OCI-LY1 (cell line): Measurements from ENCODE around the gene NFKBIL1.
A peak's percentile ranks its signal among the peaks of the same experiment; 100 is the strongest.

Experiments
- H2AFZ ChIP-seq: fragments of 200-600 bp; sonication (generic), shearing (Covaris generic); 2 replicates; pipeline ENCODE4 v1.6.0; 2014; ENCODE audit warnings: antibody characterized with exemption, mild to moderate bottlenecking, low read length
- H3F3A ChIP-seq: fragments of 200-600 bp; sonication (generic), shearing (Covaris generic); 2 replicates; pipeline ENCODE4 v1.6.0; 2014; ENCODE audit warnings: mild to moderate bottlenecking, antibody characterized with exemption, low read length, moderate library complexity; ENCODE audit not compliant: insufficient read depth
- H3K27ac ChIP-seq: fragments of 200-600 bp; sonication (generic); 2 replicates; pipeline ENCODE4 v1.5.1; 2014; ENCODE audit warnings: low read length, mixed run types, mild to moderate bottlenecking, low read depth; ENCODE audit not compliant: poor library complexity, severe bottlenecking
- H3K27me3 ChIP-seq: fragments of 200-600 bp; sonication (generic); 2 replicates; pipeline ENCODE4 v1.6.0; 2014; ENCODE audit warnings: antibody characterized with exemption, mild to moderate bottlenecking, low read length, moderate library complexity; ENCODE audit not compliant: insufficient read depth
- H3K36me3 ChIP-seq: fragments of 200-600 bp; sonication (generic); 2 replicates; pipeline ENCODE4 v1.6.1; 2014; ENCODE audit warnings: mild to moderate bottlenecking, antibody characterized with exemption, low read length, moderate library complexity, mixed read lengths; ENCODE audit not compliant: insufficient read depth
- H3K4me1 ChIP-seq: fragments of 200-600 bp; sonication (generic); 2 replicates; pipeline ENCODE4 v1.5.1; 2014; ENCODE audit warnings: mild to moderate bottlenecking, low read length, moderate library complexity; ENCODE audit not compliant: insufficient read depth, severe bottlenecking
- H3K4me2 ChIP-seq: fragments of 200-600 bp; sonication (generic), shearing (Covaris generic); 2 replicates; pipeline ENCODE4 v1.6.1; 2014; ENCODE audit warnings: low read length
- H3K4me3 ChIP-seq: fragments of 200-600 bp; sonication (generic); 2 replicates; pipeline ENCODE4 v1.5.1; 2014; ENCODE audit warnings: low read length, low read depth, mild to moderate bottlenecking, mixed read lengths; ENCODE audit not compliant: poor library complexity, severe bottlenecking
- H3K79me2 ChIP-seq: fragments of 200-600 bp; shearing (Covaris generic); 2 replicates; pipeline ENCODE4 v1.6.1; 2016; ENCODE audit warnings: mixed run types, low read length, mixed read lengths; ENCODE audit not compliant: insufficient read depth
- H3K9ac ChIP-seq: fragments of 200-600 bp; sonication (generic), shearing (Covaris generic); 2 replicates; pipeline ENCODE4 v1.6.1; 2014; ENCODE audit warnings: mild to moderate bottlenecking, low read length, mixed read lengths
- H3K9me2 ChIP-seq: fragments of 200-600 bp; sonication (generic), shearing (Covaris generic); 2 replicates; pipeline ENCODE4 v1.6.1; 2014; ENCODE audit warnings: low read depth, mild to moderate bottlenecking, low read length, mixed read lengths
- H3K9me3 ChIP-seq: fragments of 200-600 bp; shearing (Covaris generic); 2 replicates; pipeline ENCODE4 v1.6.1; 2014; ENCODE audit warnings: low read length, mixed read lengths
- H4K20me1 ChIP-seq: fragments of 200-600 bp; sonication (generic), shearing (Covaris generic); 2 replicates; pipeline ENCODE4 v1.6.0; 2016; ENCODE audit warnings: mild to moderate bottlenecking, low read length; ENCODE audit not compliant: insufficient read depth
- CTCF ChIP-seq: fragments of 200-600 bp; sonication (generic), shearing (Covaris generic); IDR thresholded peaks from 2 replicates; pipeline ENCODE4 v1.5.1; 2017; ENCODE audit warnings: mild to moderate bottlenecking, antibody characterized with exemption, low read length, moderate library complexity, mixed read lengths
- EZH2 ChIP-seq: fragments of 200-600 bp; sonication (generic), shearing (Covaris generic); IDR thresholded peaks from 2 replicates; pipeline ENCODE4 v1.8.0; 2017; ENCODE audit warnings: borderline replicate concordance, mixed run types, mild to moderate bottlenecking, antibody characterized with exemption, low read length, moderate library complexity, mixed read lengths

Gene NFKBIL1

GRCh38 chr6:31530659-31531058, 16.7 kb upstream of the NFKBIL1 start:
- Histone ChIP-seq H3K4me2 (no peak overlapping the region), H3K9me3 (no peaks in the 10 kb centered on the region), H4K20me1 (no peaks in the 10 kb centered on the region), H3F3A (peaks cover 14% of the 10 kb centered on the region; the same call in 1 of the 2 replicates), H3K4me3 (no peak overlapping the region), H3K79me2 (no peaks in the 10 kb centered on the region), H3K36me3 (peaks cover 64% of the 10 kb centered on the region), H3K9ac (no peak overlapping the region), H3K4me1 (peaks cover 4% of the 10 kb centered on the region), H3K9me2 (no peaks in the 10 kb centered on the region), H2AFZ (no peak overlapping the region), H3K27me3 (no peaks in the 10 kb centered on the region), H3K27ac (no peak overlapping the region)
- TF ChIP-seq EZH2 (no peak), CTCF (no peak)

DNA sequence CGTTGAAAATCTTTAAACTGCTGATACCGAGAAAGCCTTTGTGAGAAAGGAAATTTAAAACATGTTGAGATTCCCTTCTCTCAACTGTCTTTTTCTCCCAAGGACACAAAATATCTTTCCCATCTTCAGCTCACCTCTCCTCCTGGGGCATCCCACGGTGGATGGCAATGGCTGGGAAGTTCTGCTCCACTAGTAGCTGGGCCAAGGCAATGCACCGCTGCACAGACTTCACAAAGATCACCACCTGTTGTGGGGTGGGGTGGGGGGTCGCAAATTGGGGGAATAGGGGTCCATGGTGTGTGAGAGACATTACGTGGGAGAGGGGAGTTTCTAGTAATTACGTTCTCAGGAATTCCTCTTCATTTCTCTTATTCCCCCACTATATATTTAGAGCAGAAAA, 16.2 kb upstream of the NFKBIL1 start:
- peaks cover 69% of the 10 kb centered on the region for H3K36me3 ChIP-seq
- no peak overlapping the region for H3K4me3 ChIP-seq
- H3K79me2 ChIP-seq: no peaks in the 10 kb centered on the region
- no peak overlapping the region for H3K9ac ChIP-seq
- no peak overlapping the region for H3K4me2 ChIP-seq
- TF ChIP-seq EZH2: no peak
- no peak for TF ChIP-seq CTCF
- peaks cover 14% of the 10 kb centered on the region; the same call in 1 of the 2 replicates for H3F3A ChIP-seq
- no peaks in the 10 kb centered on the region for H4K20me1 ChIP-seq
- no peaks in the 10 kb centered on the region for H3K27me3 ChIP-seq
- H3K4me1 ChIP-seq: peaks cover 4% of the 10 kb centered on the region
- no peaks in the 10 kb centered on the region for H3K9me3 ChIP-seq
- no peak overlapping the region for H2AFZ ChIP-seq
- no peaks in the 10 kb centered on the region for H3K9me2 ChIP-seq
- no peak overlapping the region for H3K27ac ChIP-seq

GRCh38 chr6:31531771-31532643, 15.4 kb upstream of the NFKBIL1 start:
- peaks cover 14% of the 10 kb centered on the region; the same call in 1 of the 2 replicates for H3F3A ChIP-seq
- no peaks in the 10 kb centered on the region for H3K9me2 ChIP-seq
- peaks cover 76% of the 10 kb centered on the region for H3K36me3 ChIP-seq
- no peak for TF ChIP-seq EZH2
- TF ChIP-seq CTCF: no peak
- H3K79me2 ChIP-seq: no peaks in the 10 kb centered on the region
- H3K27ac ChIP-seq: peak overlapping the region; percentile 22
- H3K9ac ChIP-seq: no peak overlapping the region
- H4K20me1 ChIP-seq: no peaks in the 10 kb centered on the region
- peaks cover 4% of the 10 kb centered on the region for H3K4me1 ChIP-seq
- H3K4me3 ChIP-seq: no peak overlapping the region
- H3K9me3 ChIP-seq: no peaks in the 10 kb centered on the region
- H3K4me2 ChIP-seq: no peak overlapping the region
- H3K27me3 ChIP-seq: no peaks in the 10 kb centered on the region
- no peak overlapping the region for H2AFZ ChIP-seq
